Heart right ventricle (tissue), 16 donors: ENCODE data around the gene HSPBAP1. TPM values are rescaled to one million over a fixed set of nuclear protein-coding genes. Genes with fewer than 3 reads are reported as not detected.
"Not testable (repeated sequence)": the region's sequence is repeated elsewhere in the genome, so short reads cannot be mapped to it uniquely, and the experiment has no call there.

Source experiments
- ATAC-seq, 8 donors: fragments of 200-7000 bp; cut with Tn5 transposase; one replicate each; pipeline ENCODE4 v1.9.1; 2020; ENCODE audit warnings: mild to moderate bottlenecking in 8 of 8, moderate library complexity in 8 of 8, moderate number of reproducible peaks in 1 of 8
- DNase-seq, 2 donors: peaks; one replicate each; pipeline ENCODE4 v3.0.0-alpha.2; 2020
- H3K27ac ChIP-seq, 10 donors: fragments of 200-600 bp; sonication (generic) in 2 of 10; one replicate each; pipeline versions ENCODE4 v1.5.0 to v1.8.0; 2020 to 2022; ENCODE audit warnings: mild to moderate bottlenecking in 3 of 10
- H3K27me3 ChIP-seq, 7 donors: fragments of 200-600 bp; one replicate each; pipeline ENCODE4 v1.8.0; 2021 to 2022; ENCODE audit warnings: mild to moderate bottlenecking in 2 of 7
- H3K36me3 ChIP-seq, 9 donors: fragments of 200-600 bp; sonication (generic) in 1 of 9; one replicate each; pipeline versions ENCODE4 v1.5.0 to v1.8.0; 2020 to 2022; ENCODE audit warnings: mild to moderate bottlenecking in 2 of 9
- H3K4me1 ChIP-seq, 9 donors: fragments of 200-600 bp; sonication (generic) in 1 of 9; one replicate each; pipeline versions ENCODE4 v1.5.0 to v1.8.0; 2020 to 2022; ENCODE audit warnings: mild to moderate bottlenecking in 4 of 9
- H3K4me3 ChIP-seq, 10 donors: fragments of 200-600 bp; sonication (generic) in 2 of 10; one replicate each; pipeline versions ENCODE4 v1.5.0 to v1.8.0; 2020 to 2022; ENCODE audit warnings: mild to moderate bottlenecking in 7 of 10, moderate library complexity in 2 of 10
- H3K9me3 ChIP-seq, 11 donors: fragments of 200-600 bp in 10 of 11; sonication (generic) in 2 of 11; one replicate each; pipeline versions ENCODE4 v1.5.0 to v1.8.0; 2013 to 2022; ENCODE audit warnings: mild to moderate bottlenecking in 2 of 11, control low read depth in 1 of 11, moderate library complexity in 1 of 11
- CTCF ChIP-seq, 9 donors: fragments of 200-600 bp; sonication (generic) in 2 of 9; IDR thresholded peaks; one replicate each; pipeline versions ENCODE4 v1.5.0 to v1.8.0; 2021 to 2022; ENCODE audit warnings: antibody characterized with exemption in 9 of 9, mild to moderate bottlenecking in 5 of 9, moderate library complexity in 1 of 9
- WGBS, 2 donors: extraction: QIAGEN DNeasy Blood & Tissue Kit; methylation state at CpG; one replicate each; pipeline ENCODE4 v1.1.7; 2013; ENCODE audit warnings: inconsistent platforms in 1 of 2; 5-methylcytosine and 5-hydroxymethylcytosine counted together
- intact Hi-C, 10 donors: fragments of 100-400 bp; cut with DNase I; formaldehyde crosslinking; loops; one replicate each; pipeline versions ENCODE4 v1.11.1 to v1.14.2; 2022
- polyA plus RNA-seq, 2 donors: library from polyadenylated mRNA; stranded (reverse); fragments of 200-250 nt; gene quantifications; one replicate each; pipeline ENCODE4 v1.2.3, GENCODE V29; 2013
- total RNA-seq, 10 donors: library from RNA; stranded (reverse); fragmentation: NEBNext Ultra II Directional in 3 of 10; extraction: Animal tissue kit (Norgen Biotek cat#: 25700) in 3 of 10; gene quantifications; one replicate each; pipeline versions ENCODE4 v1.2.1 to v1.2.4, GENCODE V29; 2021 to 2023
- donor health status: Arrhythmogenic right ventricular cardiomyopathy.
- donor health status: ischemic (EF 13 %, LVEDD 7.1; RV severe dilation, severe dysfunction).
- donor health status: healthy with polysubstance abuse.
- donor health status: DM: no; HTN: yes; CAD: no.
- donor health status: DM: no; HTN: no; CAD: no.
- donor health status: ischemic (EF 25% LVEDD 6.9; RV normal size, moderate dysfunction).
- donor health status: ischemic (EF 25% LVEDD 5.7; RV mildly dilated, moderate dysfunction).
- donor health status: healthy.
- donor health status: DM: yes; HTN: yes; CAD: no.
- donor health status: Ischemic cardiomyopathy.
- donor health status: ischemic (EF 35%, LVEDD 5.7; RV mildly dilated, moderate dysfunction).
- donor health status: nonischemic (EF 11% LVEDD 7.7; RV severe dilation, severe dysfunction).
- donor health status: DM: yes; HTN: yes; CAD: no.
- donor health status: PGD.
- donor health status: ischemic (EF 29% LVEDD 5.4; RV normal size, mild dysfunction).
- donor health status: nonischemic (EF 23%, LVEDD 6.1; RV moderate dilation, normal function).

The HSPBAP1 gene
- total and polyA plus RNA-seq, 12 donors: 2.7 to 18.5 (median 4.0) TPM

GRCh38 chr3:122719273-122719921 is 74.2 kb downstream of the HSPBAP1 start:
- WGBS, 2 donors: 67 to 73% methylated on average over 3 of the region's 3 CpGs
- Histone ChIP-seq H3K27me3 (no peaks in the 10 kb centered on the region), H3K9me3 (no peaks in the 10 kb centered on the region), H3K36me3 (peaks cover 0 to 100% (median 24%) of the 10 kb centered on the region in 9 donors), H3K4me3 (no peak overlapping the region), H3K27ac (no peak overlapping the region), H3K4me1 (peaks cover 0 to 12% (median 0%) of the 10 kb centered on the region in 9 donors)
- DNase-seq (no peak), ATAC-seq (no peak)
- intact Hi-C loops: no loop called here
- TF ChIP-seq CTCF (IDR thresholded peaks at IDR 0.05): no peak

GRCh38 chr3:122716667-122717066 is 77.0 kb downstream of the HSPBAP1 start:
- TF ChIP-seq CTCF (IDR thresholded peaks at IDR 0.05): no peak
- Histone ChIP-seq H3K36me3 (peaks cover 0 to 100% (median 4%) of the 10 kb centered on the region in 9 donors), H3K27ac (no peak overlapping the region), H3K4me3 (no peak overlapping the region), H3K27me3 (no peaks in the 10 kb centered on the region), H3K9me3 (no peaks in the 10 kb centered on the region), H3K4me1 (peaks cover 0 to 12% (median 0%) of the 10 kb centered on the region in 9 donors)
- DNase-seq (no peak), ATAC-seq (no peak)
- 93% methylated on average over 4 of the region's 4 CpGs for WGBS, 2 donors
- intact Hi-C loops: no loop called here

GRCh38 chr3:122714273-122714672 is 79.4 kb downstream of the HSPBAP1 start:
- intact Hi-C loops: no loop called here
- Histone ChIP-seq H3K27ac (no peak overlapping the region), H3K36me3 (peaks cover 0 to 84% (median 0%) of the 10 kb centered on the region in 9 donors), H3K4me3 (no peak overlapping the region), H3K4me1 (peaks cover 0 to 18% (median 0%) of the 10 kb centered on the region in 9 donors), H3K9me3 (peaks cover 0 to 3% (median 0%) of the 10 kb centered on the region in 11 donors), H3K27me3 (no peaks in the 10 kb centered on the region)
- ATAC-seq: peak in 5 of 8 donors; percentile 37 to 80 (median 53)
- DNase-seq: no peak
- TF ChIP-seq CTCF (IDR thresholded peaks at IDR 0.05): no peak
- WGBS, 2 donors: 73 to 75% methylated on average over 3 of the region's 3 CpGs

- DNase-seq, H3K4me3 ChIP-seq, ATAC-seq, intact Hi-C loops, H3K9me3 ChIP-seq, H3K27me3 ChIP-seq, H3K27ac ChIP-seq: not testable (repeated sequence)
- Histone ChIP-seq H3K4me1 (peaks cover 0 to 18% (median 0%) of the 10 kb centered on the region in 9 donors), H3K36me3 (peaks cover 0 to 83% (median 0%) of the 10 kb centered on the region in 9 donors)
- whole genome bisulfite sequencing, 2 donors: 93% methylated on average over 1 of the region's 1 CpG
These were observed 82.9 kb downstream of the HSPBAP1 start for GRCh38 chr3:122710616-122711251.

- TF ChIP-seq CTCF (IDR thresholded peaks at IDR 0.05): no peak
- 95 to 96% methylated on average over 1 of the region's 1 CpG for WGBS, 2 donors
- Histone ChIP-seq H3K4me1 (no peaks in the 10 kb centered on the region), H3K36me3 (peaks cover 0 to 93% (median 0%) of the 10 kb centered on the region in 9 donors), H3K4me3 (no peak overlapping the region), H3K27ac (no peak overlapping the region), H3K9me3 (peaks cover 0 to 2% (median 0%) of the 10 kb centered on the region in 11 donors), H3K27me3 (no peaks in the 10 kb centered on the region)
- ATAC-seq (no peak), DNase-seq (no peak)
- intact Hi-C loops: no loop called here
These were observed 88.3 kb downstream of the HSPBAP1 start for GRCh38 chr3:122705379-122705778.
